ENCODE measurements around the gene PRKAG2.
"Not testable (repeated sequence)": the region's sequence is repeated elsewhere in the genome, so short reads cannot be mapped to it uniquely, and the experiment has no call there.

Gene PRKAG2

GRCh38 chr7:151849879-151850260 is 27.0 kb downstream of the PRKAG2 start:
- no peak for DNase-seq

- no peak for DNase-seq
Observed at GRCh38 chr7:151849008-151849878, 27.7 kb downstream of the PRKAG2 start.

GRCh38 chr7:151847681-151848081 is 29.2 kb downstream of the PRKAG2 start:
- DNase-seq: peak; percentile 80 to 84

- DNase-seq: no peak
Observed at GRCh38 chr7:151847136-151847535, 29.8 kb downstream of the PRKAG2 start.

DNA sequence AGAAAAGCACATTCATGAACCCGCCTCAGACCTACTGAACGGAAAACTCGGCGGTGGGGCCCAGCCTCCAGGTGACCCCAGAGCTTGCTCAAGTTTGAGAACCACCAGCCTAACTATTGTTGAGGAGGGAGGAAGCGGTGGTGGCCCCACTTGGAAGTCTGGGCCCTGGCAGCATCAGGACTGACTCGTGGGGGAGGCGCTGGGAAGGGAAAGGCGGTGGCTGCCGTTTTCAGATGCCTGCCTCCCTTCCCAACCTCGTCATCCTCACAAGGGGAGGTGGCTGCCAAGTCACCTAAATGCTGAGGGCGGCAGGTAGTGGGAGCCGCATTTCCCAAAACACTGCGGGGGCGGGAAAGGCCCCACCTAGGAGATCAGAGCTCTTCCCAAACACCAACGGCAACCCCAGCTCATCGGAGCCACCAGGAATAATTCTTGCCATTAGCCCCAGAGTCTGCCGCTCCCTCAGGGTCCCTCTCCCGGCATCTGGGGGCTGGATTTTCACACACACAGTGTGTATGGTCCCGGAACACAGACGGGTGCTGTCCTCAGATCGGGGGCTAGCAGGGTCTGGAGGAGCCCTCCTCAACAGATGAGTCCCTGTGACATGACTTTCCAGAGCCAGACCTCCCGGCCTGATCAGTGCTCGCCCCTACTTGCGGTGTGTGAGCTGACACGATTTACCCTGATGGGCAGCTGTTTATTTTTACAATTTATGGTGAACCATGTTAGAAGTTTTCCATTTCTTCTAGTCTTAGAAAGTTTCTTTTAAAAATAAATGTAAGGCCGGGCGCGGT is 31.3 kb downstream of the PRKAG2 start:
- no peak for DNase-seq

DNA sequence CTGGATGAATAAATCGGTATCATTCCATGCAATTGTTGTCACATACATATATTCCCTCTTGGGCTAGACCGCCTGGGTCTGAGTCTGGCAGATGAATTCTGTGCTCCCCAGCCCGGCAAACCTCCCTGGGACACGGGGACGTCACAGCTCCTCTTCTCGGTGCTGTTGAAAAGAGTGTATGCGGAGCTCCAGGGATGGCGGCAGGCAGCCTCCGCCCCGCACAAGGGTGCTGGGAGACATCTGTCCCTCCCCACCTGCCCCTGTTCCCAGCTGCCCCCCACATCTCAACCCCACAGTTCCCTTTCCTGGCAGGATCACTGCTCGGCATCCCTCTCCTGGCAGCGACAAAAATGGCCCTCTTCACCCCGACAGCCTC is 32.1 kb downstream of the PRKAG2 start:
- DNase-seq: no peak

- peak; percentile 89 to 91 for DNase-seq
Observed at GRCh38 chr7:151844071-151844824, 32.7 kb downstream of the PRKAG2 start.

DNA sequence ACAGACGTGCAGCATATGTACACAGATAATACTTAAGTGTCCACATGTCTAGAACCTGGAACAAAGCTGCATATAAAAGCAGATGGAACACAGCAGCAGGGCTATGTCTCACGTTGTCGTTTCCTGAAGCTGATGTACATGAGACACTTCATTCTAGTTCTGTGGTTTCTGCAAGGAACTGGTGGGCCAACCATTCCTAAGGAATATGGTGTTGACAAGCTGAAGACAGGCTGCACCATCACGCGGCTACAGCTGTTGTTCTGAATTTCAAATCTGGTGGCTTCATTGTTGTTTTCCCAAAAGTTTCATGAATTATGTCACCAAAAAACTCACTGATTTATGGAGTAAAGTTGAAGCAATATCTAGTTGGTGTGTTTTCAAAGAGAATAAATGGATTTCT is 33.7 kb downstream of the PRKAG2 start:
- no peak for DNase-seq

GRCh38 chr7:151841395-151842051 is 35.4 kb downstream of the PRKAG2 start:
- DNase-seq: not testable (repeated sequence)

GRCh38 chr7:151840088-151840910 is 36.6 kb downstream of the PRKAG2 start:
- DNase-seq: no peak

DNA sequence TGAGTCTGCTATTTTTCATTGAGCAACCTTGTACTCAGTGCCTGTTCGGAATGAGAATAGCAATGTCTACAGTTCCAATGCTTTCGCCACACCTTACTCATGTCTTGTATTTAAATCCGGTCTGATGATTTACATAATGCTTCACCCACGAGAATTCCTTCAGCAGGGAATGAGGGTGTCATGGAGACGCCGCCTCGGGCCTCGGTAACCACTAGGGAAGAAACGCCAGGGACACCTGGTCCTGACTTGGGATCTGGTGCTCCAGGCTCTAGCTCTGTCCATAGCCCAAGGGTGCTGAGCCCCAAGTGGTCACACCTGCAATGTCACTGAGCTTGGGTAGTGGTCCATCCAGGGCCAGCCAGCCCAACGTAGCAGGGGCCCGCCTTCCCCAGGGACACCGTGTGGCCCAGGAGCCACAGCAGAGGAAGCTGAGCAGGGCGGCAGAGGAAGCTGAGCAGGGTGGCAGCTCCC is 37.4 kb downstream of the PRKAG2 start:
- DNase-seq: no peak

DNA sequence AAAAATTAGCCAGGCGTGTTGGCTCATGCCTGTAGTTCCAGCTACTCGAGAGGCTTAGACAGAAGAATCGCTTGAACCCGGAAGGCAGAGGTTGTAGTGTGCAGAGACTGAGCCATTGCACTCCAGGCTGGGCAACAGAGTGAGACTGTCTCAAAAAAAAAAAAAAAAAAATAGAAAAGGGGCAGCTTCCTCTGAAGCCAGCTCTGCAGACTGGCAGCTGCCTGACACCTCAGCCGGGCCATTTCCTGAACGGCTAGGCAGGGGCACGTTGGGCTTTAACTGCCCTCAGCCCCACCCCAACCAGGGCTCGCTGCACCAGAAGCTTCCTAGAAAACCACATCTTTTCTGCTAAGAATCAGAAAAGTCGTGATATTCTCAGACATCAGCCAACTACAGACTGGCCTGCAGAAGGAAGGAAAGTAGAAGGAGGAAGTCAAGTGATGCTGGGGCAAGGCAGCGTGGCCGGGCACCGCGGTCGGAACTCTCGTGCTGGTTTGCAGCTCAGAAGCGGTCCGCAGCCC is 38.0 kb downstream of the PRKAG2 start:
- peak; percentile 67 to 90 for DNase-seq

- DNase-seq: peak; percentile 66 to 68
Observed at GRCh38 chr7:151838072-151838471, 38.8 kb downstream of the PRKAG2 start.

DNA sequence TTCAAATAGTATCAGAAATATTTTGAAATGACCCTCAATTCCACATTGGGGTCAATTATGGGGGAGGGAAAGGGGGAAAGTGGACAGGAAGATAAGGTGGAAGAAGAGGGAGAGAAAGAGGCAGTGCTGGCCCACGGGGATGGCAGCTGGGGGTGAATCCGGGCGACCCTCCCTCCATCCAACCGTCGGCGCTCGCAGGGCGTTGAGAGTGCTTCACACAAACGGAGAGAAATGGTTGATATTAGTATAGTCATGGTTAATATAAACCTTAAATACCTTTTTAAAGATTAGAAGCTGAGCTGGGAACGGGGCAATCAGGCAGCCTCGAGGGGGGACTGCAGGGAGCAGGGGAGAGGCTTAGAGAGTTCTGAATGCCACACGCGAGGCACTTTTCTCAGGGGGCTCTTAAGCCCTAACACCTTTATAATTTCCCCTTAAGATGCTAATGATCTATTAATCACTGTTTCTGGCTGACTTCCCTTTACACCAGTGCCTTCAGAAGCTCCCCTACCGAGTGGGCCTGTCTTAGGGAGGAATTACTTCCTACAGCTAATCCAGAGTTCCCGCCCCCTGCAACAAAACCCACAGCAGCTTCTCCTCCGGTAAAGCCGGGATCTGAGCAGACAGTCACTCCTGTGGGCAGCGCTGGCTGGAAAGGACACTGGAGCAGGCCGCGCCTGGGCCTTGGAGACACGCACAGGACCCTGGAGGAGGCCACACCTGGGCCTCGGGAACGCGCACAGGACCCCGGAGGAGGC is 39.5 kb downstream of the PRKAG2 start:
- DNase-seq: peak; percentile 62 to 87

DNA sequence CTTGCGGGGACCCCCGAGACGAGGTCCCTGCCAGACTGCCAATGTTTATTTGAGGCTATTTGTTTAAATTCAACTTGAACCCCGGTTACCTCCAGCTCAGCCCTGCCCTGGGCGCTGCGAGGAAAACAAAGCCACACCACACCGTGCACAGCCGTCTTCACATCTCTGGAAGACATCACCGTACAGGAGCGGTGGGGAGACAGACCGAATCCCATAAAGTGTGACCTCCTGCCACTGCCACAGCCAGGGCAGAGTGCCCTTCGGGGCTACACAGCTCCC is 40.0 kb downstream of the PRKAG2 start:
- no peak for DNase-seq

DNA sequence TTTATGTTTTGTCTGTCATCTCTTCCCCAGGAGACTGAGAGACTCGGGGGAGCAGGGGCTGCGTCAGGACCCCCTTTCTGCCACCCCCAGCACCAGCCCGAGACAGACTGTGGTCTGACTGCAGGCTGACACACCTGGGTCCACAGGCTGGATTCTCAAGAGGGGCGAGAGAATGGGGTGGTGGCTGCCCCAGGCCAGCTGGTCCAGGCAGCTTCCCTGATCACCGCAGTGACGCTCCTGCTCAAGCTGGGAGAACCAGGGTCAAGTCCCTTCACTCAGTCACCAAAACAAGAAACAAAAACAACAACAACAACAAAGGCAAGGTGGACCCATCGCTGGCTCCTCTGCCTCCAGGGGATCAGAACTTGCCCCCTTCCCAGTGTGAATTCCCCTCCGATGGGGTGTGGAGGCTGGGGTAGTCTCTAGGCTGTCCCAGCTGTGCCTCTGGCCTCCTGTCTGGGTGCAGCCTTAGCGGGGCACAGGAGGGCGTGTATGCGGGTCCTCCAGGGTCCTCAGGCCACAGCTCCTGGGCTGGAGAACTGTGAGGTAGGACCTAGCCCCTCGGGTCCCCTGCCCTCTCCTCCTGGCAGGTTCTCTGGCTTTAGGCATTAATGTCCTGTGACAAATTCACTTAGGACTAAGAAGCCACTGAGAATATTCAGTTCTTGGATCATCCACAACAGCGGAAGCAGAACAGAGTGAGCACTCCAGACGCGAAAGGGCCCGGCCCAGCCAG is 40.6 kb downstream of the PRKAG2 start:
- no peak for DNase-seq

- DNase-seq: no peak
Observed at GRCh38 chr7:151835636-151836035, 41.3 kb downstream of the PRKAG2 start.

DNA sequence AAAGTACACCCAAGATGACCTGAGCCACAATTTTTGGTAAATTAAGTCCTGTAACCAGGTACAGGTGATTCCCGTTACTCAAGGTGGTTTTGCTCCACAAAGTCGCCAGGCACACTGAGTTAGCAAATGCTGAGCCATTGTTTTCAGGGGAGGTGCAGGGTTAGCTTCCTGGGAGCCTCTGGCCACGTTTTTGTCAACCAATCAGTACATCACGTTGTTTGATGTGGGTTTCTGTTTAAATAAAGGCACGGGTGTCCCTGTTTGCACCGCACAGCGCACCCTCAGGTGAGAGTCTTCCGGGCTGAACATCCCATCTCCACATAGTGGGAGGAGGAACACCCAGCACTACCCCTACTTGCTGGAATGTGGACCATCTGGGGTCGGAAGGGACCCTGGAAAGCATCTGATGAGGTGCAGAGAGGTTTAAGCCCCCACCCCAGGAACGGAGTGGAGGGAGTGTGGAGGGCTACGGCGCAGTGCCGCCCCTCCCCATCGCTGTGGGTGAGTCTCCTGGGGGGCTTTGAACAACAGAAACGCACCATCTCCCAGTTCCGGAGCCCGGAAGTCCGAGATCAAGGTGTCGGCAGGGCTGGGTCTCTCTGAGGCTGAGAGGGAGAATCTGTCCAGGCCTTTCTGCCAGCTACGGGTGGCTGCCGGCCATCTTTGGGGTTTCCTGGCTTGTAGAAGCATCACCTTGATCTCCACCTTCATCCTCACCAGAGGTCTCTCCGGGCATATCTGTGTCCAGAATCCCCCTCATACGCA is 42.5 kb downstream of the PRKAG2 start:
- no peak for DNase-seq

DNA sequence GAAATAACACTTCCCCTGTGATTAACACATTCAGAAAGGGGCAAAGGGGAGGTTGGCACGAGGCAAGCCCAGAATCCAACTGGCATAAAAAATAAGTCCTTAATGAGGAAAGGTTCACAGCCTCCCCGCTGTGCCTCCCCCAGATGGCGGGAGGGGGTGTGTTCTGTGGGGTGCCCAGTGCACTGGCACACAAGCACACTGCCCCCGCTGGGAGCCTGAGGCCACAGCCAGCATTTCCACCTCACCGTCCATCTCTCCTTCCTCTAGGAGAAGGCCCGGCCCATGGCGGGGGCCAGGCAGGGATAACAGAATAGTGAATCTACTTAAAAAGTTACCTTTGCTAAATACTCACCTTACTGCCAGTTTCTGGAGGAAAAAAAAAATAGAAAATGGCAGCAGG is 43.2 kb downstream of the PRKAG2 start:
- no peak for DNase-seq
